Spleen (tissue), 7 donors: ENCODE data around the gene NAB1.

ENCODE experiments used
- CTCF ChIP-seq, 11 experiments: fragments of 200-600 bp in 7 of 11; fragments of 450-650 bp in 4 of 11; sonication (generic) in 4 of 11; IDR thresholded peaks in 8 of 11; conservative IDR thresholded peaks in 3 of 11; 1 replicate in 7 of 11; 2 replicates in 4 of 11; pipeline versions ENCODE4 v1.4.0 to v1.8.0; 2016 to 2021; ENCODE audit warnings: antibody characterized with exemption in 11 of 11, inconsistent platforms in 4 of 11, mild to moderate bottlenecking in 1 of 11
- POLR2A ChIP-seq, 3 donors: fragments of 450-650 bp; IDR thresholded peaks; one replicate each; pipeline ENCODE4 v1.5.1; 2017; ENCODE audit warnings: antibody characterized with exemption in 3 of 3, mild to moderate bottlenecking in 1 of 3
- POLR2AphosphoS5 ChIP-seq, 3 donors: sonication (generic); formaldehyde crosslinking; IDR thresholded peaks; one replicate each; pipeline ENCODE4 v1.5.1; 2017; ENCODE audit warnings: antibody characterized with exemption in 3 of 3
- donor health status: DM: no; HTN: no; CAD: no; lungs with moderate emphysema.
- donor health status: DM: no; HTN: no; CAD: no.
- donor health status: DM: no; HTN: no; CAD: no.

GRCh38 chr2:190722835-190723234 lies 74.0 kb downstream of the NAB1 start:
- TF ChIP-seq CTCF (IDR thresholded peaks at IDR 0.05 in 8 of 11, conservative IDR thresholded peaks at IDR 0.05 in 3 of 11) = no peak
- TF ChIP-seq POLR2A (IDR thresholded peaks at IDR 0.05) = no peak
- no peak for TF ChIP-seq POLR2AphosphoS5 (IDR thresholded peaks at IDR 0.05)
